ENCODE measurements around the gene TNFRSF18.

The TNFRSF18 gene

GRCh38 chr1:1240348-1240732, 33.9 kb upstream of the TNFRSF18 start:
- DNase-seq (ENCODE audit: low spot score), result no peak
- no peak for TF ChIP-seq CTCF (IDR thresholded peaks at IDR 0.05; ENCODE audit: extremely low read depth, insufficient read depth, missing control alignments)
- in situ Hi-C loops (cut with MboI; ENCODE audit: low pct_unique_long_range_greater_than_20kb, low sequenced_read_pairs, unreplicated experiment), result no loop called here

- no peak for DNase-seq (ENCODE audit: low spot score)
- TF ChIP-seq CTCF (IDR thresholded peaks at IDR 0.05; ENCODE audit: extremely low read depth, insufficient read depth, missing control alignments), result no peak
- in situ Hi-C loops (cut with MboI; ENCODE audit: low pct_unique_long_range_greater_than_20kb, low sequenced_read_pairs, unreplicated experiment), result no loop called here
These were observed 33.4 kb upstream of the TNFRSF18 start for GRCh38 chr1:1239614-1240347.

GRCh38 chr1:1239227-1239613, 32.8 kb upstream of the TNFRSF18 start:
- no peak for TF ChIP-seq CTCF (IDR thresholded peaks at IDR 0.05; ENCODE audit: extremely low read depth, insufficient read depth, missing control alignments)
- in situ Hi-C loops (cut with MboI; ENCODE audit: low pct_unique_long_range_greater_than_20kb, low sequenced_read_pairs, unreplicated experiment), result no loop called here

GRCh38 chr1:1238702-1239178, 32.3 kb upstream of the TNFRSF18 start:
- no peak for DNase-seq (ENCODE audit: low spot score)
- in situ Hi-C loops (cut with MboI; ENCODE audit: low pct_unique_long_range_greater_than_20kb, low sequenced_read_pairs, unreplicated experiment), result no loop called here

More at GRCh38 chr1:1239227-1239613, 32.8 kb upstream of the TNFRSF18 start:
- DNase-seq (ENCODE audit: low spot score), result no peak

GRCh38 chr1:1237874-1238701, 31.7 kb upstream of the TNFRSF18 start:
- TF ChIP-seq CTCF (IDR thresholded peaks at IDR 0.05; ENCODE audit: extremely low read depth, insufficient read depth, missing control alignments), result no peak
- DNase-seq (ENCODE audit: low spot score), result peak; percentile 68
- in situ Hi-C loops (cut with MboI; ENCODE audit: low pct_unique_long_range_greater_than_20kb, low sequenced_read_pairs, unreplicated experiment), result no loop called here

More at GRCh38 chr1:1238702-1239178, 32.3 kb upstream of the TNFRSF18 start:
- TF ChIP-seq CTCF (IDR thresholded peaks at IDR 0.05; ENCODE audit: extremely low read depth, insufficient read depth, missing control alignments), result no peak

- DNase-seq (ENCODE audit: low spot score), result no peak
- no peak for TF ChIP-seq CTCF (IDR thresholded peaks at IDR 0.05; ENCODE audit: extremely low read depth, insufficient read depth, missing control alignments)
- in situ Hi-C loops (cut with MboI; ENCODE audit: low pct_unique_long_range_greater_than_20kb, low sequenced_read_pairs, unreplicated experiment), result no loop called here
These were observed 30.8 kb upstream of the TNFRSF18 start for GRCh38 chr1:1236945-1237873.

Data from GM13977 (cell line).